ENCODE results near the gene CREG2.

DNA sequence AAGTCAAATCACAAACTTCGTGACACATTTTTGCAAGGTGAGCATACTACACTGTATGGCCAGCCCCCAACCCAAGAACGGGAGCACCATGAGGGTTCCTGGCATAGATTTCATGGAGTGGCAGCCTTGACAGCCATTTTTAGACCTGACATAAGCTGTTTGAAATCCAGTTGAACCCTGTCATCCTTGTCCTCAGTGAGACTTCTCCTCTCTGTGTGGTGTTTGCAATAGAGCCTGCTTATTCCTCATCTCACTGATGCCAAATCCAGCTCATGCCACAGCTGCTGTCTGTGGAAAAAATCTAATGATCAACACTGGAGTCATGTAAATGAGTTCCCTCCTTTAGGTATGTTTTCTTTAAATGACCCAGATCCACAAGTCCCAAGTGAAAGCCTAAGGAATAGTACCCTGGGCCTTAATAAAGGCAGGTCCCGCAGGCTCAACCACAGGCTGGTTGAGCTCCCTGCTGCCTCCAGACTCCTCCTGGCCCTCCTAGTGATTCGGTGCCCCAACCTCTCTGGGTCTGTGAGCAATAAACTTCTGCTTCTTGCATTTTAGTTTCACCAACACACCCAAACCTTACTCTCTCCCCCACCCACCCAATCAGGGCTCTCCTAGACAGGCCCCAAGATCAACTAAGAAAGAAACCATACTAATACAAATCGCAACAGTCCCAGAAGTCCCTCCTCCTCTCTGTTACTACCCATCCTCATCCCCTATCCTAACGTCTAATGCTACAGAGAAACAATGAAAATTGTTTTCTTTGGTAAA lies 8.4 kb upstream of the CREG2 start:
- TF ChIP-seq EP300 (IDR thresholded peaks at IDR 0.05) (no peak), POLR2A (IDR thresholded peaks at IDR 0.05; ENCODE audit: low read depth) (no peak), POLR2AphosphoS5 (IDR thresholded peaks at IDR 0.05) (no peak)
- TF ChIP-seq, protein P1, sequence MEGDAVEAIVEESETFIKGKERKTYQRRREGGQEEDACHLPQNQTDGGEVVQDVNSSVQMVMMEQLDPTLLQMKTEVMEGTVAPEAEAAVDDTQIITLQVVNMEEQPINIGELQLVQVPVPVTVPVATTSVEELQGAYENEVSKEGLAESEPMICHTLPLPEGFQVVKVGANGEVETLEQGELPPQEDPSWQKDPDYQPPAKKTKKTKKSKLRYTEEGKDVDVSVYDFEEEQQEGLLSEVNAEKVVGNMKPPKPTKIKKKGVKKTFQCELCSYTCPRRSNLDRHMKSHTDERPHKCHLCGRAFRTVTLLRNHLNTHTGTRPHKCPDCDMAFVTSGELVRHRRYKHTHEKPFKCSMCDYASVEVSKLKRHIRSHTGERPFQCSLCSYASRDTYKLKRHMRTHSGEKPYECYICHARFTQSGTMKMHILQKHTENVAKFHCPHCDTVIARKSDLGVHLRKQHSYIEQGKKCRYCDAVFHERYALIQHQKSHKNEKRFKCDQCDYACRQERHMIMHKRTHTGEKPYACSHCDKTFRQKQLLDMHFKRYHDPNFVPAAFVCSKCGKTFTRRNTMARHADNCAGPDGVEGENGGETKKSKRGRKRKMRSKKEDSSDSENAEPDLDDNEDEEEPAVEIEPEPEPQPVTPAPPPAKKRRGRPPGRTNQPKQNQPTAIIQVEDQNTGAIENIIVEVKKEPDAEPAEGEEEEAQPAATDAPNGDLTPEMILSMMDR (IDR thresholded peaks at IDR 0.05) = no peak

All from esophagus muscularis mucosa (tissue), 4 donors.